Breast epithelium (tissue), 3 donors: Measurements from ENCODE around the gene SFXN5.

ENCODE experiments used
- POLR2A ChIP-seq: fragments of 450-650 bp; IDR thresholded peaks from one replicate; pipeline ENCODE4 v1.6.1; 2016; ENCODE audit warnings: antibody characterized with exemption, mild to moderate bottlenecking, moderate library complexity
- POLR2AphosphoS5 ChIP-seq, 3 donors: sonication (generic); formaldehyde crosslinking; IDR thresholded peaks; one replicate each; pipeline ENCODE4 v1.6.1; 2017; ENCODE audit warnings: antibody characterized with exemption in 3 of 3
- TF ChIP-seq, protein P1 (sequence below), 3 donors: fragments of 450-650 bp; IDR thresholded peaks; one replicate each; pipeline ENCODE4 v1.5.1; 2016 to 2017; ENCODE audit warnings: antibody characterized with exemption in 3 of 3, mild to moderate bottlenecking in 3 of 3, moderate library complexity in 3 of 3

DNA sequence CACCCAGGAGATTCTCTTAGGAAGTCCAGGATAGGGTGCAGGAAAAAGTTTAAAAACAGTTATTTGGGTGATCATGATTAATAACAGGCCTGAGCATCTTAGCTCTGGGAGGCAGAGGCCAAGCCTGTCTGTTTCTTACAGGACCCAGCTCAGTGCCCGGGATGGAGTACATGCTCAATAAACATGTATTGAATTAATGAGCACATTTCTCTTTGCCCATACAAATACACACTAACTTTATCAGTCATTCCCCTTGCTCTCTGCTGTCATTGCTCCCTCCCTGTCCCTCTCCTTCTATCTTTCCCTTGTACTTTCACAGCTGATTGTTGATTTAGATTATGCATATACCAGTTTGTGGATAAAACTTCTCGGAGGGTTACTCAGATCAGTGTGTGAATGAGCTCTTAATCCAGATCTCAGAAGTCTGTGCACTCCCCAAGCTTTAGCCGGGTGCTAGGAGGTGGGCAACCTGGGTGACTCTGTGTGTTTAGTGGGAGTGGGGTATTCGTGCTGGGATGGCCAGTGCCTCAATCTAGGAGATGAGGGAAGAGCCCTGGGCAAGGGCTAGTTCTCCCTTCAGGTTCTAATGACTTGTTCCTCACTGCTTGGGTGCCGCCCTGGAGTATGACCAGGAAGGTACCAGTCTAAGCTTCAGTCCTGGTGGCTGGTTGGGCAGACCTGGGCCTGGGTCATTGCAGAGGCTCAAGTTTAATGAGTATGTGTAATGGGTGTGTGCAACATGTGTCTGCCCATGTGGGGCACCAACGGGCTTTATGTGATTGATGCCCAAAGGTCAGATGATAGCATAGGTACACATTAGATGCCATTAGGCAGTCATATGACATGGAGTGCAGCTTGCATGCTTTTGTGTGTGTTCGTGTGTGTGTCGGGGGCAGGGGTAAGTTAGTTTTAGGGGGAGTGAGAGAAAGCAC lies 143.6 kb downstream of the SFXN5 start:
- no peak for TF ChIP-seq POLR2A
- TF ChIP-seq, protein P1, sequence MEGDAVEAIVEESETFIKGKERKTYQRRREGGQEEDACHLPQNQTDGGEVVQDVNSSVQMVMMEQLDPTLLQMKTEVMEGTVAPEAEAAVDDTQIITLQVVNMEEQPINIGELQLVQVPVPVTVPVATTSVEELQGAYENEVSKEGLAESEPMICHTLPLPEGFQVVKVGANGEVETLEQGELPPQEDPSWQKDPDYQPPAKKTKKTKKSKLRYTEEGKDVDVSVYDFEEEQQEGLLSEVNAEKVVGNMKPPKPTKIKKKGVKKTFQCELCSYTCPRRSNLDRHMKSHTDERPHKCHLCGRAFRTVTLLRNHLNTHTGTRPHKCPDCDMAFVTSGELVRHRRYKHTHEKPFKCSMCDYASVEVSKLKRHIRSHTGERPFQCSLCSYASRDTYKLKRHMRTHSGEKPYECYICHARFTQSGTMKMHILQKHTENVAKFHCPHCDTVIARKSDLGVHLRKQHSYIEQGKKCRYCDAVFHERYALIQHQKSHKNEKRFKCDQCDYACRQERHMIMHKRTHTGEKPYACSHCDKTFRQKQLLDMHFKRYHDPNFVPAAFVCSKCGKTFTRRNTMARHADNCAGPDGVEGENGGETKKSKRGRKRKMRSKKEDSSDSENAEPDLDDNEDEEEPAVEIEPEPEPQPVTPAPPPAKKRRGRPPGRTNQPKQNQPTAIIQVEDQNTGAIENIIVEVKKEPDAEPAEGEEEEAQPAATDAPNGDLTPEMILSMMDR (IDR thresholded peaks at IDR 0.05) = no peak
- no peak for TF ChIP-seq POLR2AphosphoS5 (IDR thresholded peaks at IDR 0.05)
